Measurements from ENCODE around the gene LTO1.

LTO1 gene

DNA sequence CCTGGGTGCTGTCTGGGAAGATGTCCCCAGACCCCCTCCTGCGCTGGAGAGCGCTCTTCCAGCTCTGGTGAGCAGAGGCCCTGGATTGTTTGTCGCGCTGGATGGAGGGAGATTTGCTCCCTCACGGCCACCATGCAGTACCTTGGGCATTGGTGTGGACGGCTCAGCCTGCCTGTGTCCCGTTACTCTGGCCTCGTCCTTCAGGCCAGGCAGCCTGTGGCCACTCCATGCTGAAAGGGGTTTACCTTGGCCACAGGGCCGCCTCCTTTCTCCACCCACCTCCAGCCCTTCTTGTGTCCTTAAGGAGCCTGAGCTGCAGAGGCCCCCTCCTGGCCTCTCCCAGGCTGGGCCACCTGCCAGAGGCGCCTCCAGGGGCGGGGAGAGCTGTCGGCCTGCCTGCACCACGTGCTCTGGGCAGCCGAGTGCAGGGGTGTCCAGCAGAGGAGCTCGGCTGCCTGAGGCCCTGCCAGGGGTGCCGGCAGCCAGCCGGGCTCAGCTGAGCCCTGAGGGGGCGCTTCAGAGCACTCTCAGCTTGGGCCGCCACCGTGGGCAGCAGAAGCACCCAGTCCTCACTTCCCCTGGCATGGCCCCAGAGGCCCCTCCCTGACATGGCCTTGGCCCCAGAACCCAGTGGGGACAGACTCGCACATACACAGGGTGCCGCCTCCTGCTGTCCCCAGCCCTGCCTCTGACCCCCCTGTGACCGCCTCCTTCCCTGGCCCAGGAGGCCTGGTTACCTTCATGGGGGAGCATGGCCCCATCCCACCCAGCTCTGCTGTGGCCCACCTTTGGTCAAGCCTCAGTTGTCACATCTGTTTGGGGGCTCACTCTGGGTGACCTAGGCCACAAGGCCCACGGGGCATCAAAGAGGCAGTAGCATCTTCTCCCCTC, 30.8 kb downstream of the LTO1 start:
- DNase-seq = no peak

DNA sequence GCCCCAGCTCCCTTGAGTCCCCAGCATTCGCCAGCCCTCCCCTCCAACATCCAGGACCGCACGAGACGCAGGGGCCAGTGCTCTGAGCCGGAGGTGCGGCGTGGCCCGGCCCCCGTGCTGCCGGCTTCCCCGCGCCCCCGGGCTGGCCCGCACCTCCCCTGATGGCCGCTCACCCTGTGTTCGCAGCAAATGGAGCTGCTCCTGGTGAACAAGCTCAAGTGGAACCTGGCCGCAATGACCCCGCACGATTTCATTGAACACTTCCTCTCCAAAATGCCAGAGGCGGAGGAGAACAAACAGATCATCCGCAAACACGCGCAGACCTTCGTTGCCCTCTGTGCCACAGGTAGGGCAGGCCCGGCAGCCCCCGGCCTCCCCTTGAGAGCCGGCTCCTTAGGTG, 31.5 kb downstream of the LTO1 start:
- DNase-seq = no peak

DNA sequence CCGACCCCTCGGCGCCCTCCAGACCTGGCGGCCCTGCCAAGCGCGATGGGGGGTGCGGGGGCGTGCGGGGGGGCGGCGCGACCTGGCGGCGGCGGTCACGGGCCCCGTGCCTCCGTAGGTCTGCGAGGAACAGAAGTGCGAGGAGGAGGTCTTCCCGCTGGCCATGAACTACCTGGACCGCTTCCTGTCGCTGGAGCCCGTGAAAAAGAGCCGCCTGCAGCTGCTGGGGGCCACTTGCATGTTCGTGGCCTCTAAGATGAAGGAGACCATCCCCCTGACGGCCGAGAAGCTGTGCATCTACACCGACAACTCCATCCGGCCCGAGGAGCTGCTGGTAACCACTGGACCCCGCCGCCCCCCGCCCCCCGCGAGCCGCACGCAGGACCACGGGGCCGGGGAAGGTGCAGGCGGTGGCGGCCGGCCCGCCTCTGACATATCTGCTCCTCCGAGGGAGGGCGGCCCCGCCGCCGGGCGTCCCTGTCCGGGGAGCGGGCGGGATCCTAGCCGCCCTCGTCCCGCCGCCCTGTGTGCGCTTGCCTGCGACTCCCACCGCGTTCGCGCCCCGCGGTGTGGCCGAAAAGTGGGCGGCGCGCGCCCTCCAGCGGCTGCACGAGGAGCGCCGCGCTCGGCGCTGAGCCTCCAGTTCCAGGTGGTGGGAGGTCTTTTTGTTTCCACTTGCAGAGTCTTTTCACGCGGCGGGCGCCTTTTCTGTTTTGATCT, 32.1 kb downstream of the LTO1 start:
- peak; percentile 17 to 55 for DNase-seq

DNA sequence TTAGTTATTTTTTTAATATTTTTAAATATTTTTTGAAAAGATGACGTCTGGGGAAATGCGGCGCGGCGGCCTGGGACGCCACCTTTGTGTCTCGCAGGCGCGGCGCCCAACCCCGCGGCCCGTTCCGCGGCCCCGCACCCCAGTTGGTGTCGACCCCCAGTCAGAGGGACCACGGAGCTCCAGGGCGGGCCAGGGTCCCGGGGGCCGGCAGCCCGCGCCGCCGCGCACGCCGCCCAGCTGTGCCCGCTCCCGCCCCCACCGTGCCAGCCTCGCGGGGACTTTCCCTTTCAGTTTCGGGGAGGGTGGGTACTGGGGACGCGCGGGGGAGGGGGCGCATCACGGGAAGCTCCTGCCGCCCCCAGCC, 32.6 kb downstream of the LTO1 start:
- no peak for DNase-seq

DNA sequence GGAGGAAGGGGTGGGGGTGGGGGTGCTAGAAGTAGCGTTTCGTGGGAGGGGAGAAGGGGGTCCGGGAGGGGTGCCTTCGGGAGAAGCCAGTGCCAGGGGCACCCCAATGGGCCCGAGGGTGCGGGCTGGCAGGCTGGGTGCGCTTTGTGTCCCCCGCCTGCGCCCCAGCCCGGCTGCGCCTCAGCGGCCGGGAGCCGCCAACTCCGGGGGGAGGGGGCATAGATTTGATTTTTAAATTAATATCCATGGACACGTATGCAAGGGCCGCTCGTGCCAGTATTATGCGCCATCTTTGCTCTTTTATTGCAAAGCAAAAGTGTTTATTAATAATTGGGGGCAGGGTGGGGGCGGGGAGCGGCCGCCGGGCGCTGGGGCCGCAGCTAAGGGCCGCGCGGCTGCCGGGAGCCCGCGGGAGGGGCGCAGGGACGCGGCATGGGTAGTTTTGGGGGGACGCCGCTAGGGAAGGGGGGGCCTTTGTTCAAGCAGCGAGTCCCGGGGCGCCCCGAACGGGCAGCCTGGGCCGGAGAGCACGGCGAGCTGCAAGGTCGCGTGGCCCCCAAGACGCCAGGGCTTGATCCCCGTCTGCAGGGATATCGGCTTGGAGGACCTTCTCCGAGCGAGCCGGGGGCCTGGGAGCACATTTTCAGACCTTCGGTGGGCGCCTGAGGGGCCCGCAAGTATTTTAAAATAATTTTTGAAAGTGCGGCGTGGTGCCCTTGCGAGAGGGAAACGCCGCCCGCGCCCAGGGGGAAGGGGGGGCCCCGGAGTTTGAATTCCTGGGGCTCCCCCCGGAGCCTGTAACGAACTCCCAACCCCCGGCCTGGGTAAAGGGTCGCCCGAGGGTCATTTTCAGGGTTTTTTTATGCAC, 33.2 kb downstream of the LTO1 start:
- no peak for DNase-seq

DNA sequence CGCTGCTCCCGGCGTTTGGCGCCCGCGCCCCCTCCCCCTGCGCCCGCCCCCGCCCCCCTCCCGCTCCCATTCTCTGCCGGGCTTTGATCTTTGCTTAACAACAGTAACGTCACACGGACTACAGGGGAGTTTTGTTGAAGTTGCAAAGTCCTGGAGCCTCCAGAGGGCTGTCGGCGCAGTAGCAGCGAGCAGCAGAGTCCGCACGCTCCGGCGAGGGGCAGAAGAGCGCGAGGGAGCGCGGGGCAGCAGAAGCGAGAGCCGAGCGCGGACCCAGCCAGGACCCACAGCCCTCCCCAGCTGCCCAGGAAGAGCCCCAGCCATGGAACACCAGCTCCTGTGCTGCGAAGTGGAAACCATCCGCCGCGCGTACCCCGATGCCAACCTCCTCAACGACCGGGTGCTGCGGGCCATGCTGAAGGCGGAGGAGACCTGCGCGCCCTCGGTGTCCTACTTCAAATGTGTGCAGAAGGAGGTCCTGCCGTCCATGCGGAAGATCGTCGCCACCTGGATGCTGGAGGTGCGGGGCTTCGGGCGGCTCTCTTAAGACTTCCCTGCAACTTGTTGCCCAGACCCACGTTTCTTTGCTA, 34.1 kb downstream of the LTO1 start, which contains the start of gene CCND1:
TSS of gene CCND1 (plus strand) at position 162 of the 587 bp plus-strand sequence. CDS start at position 320, 158 bp downstream.
- peak in 1 of 2 experiments; percentile 16 for DNase-seq

DNA sequence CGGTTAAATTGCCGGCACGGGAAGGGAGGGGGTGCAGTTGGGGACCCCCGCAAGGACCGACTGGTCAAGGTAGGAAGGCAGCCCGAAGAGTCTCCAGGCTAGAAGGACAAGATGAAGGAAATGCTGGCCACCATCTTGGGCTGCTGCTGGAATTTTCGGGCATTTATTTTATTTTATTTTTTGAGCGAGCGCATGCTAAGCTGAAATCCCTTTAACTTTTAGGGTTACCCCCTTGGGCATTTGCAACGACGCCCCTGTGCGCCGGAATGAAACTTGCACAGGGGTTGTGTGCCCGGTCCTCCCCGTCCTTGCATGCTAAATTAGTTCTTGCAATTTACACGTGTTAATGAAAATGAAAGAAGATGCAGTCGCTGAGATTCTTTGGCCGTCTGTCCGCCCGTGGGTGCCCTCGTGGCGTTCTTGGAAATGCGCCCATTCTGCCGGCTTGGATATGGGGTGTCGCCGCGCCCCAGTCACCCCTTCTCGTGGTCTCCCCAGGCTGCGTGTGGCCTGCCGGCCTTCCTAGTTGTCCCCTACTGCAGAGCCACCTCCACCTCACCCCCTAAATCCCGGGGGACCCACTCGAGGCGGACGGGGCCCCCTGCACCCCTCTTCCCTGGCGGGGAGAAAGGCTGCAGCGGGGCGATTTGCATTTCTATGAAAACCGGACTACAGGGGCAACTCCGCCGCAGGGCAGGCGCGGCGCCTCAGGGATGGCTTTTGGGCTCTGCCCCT, 34.7 kb downstream of the LTO1 start:
- DNase-seq = no peak

DNA sequence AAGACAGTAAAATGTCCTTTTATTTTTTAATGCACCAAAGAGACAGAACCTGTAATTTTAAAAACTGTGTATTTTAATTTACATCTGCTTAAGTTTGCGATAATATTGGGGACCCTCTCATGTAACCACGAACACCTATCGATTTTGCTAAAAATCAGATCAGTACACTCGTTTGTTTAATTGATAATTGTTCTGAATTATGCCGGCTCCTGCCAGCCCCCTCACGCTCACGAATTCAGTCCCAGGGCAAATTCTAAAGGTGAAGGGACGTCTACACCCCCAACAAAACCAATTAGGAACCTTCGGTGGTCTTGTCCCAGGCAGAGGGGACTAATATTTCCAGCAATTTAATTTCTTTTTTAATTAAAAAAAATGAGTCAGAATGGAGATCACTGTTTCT, 35.3 kb downstream of the LTO1 start:
- DNase-seq = no peak

DNA sequence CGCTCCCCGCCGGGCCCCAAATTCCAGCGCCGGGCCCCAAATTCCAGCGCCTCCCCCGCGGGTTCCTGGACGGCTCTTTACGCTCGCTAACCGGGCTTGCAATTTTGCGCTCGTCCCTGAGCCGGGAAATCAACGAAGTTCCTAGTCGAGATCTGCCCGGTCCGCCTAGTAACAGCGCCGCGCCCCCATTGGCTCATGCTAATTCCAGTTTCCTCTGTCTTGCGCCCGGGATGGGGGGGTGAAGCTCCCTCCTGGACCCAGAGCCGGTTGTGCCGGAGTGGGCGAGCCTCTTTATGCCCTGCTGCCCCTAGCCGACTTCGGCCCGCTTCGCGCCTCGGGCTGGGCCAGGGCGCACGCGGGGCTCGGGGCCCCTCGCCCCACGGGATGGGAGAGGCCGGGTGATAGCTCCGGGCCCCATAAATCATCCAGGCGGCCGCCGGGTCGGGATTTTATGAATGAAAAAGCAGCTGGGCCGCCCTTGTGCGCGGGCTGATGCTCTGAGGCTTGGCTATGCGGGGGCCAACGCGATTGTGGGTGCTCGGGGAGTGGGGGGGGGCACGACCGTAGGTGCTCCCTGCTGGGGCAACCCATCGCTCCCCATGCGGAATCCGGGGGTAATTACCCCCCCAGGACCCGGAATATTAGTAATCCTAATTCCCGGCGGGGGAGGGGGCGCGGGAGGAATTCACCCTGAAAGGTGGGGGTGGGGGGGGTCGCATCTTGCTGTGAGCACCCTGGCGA, 36.0 kb downstream of the LTO1 start:
- DNase-seq = peak in 1 of 2 experiments; percentile 12

DNA sequence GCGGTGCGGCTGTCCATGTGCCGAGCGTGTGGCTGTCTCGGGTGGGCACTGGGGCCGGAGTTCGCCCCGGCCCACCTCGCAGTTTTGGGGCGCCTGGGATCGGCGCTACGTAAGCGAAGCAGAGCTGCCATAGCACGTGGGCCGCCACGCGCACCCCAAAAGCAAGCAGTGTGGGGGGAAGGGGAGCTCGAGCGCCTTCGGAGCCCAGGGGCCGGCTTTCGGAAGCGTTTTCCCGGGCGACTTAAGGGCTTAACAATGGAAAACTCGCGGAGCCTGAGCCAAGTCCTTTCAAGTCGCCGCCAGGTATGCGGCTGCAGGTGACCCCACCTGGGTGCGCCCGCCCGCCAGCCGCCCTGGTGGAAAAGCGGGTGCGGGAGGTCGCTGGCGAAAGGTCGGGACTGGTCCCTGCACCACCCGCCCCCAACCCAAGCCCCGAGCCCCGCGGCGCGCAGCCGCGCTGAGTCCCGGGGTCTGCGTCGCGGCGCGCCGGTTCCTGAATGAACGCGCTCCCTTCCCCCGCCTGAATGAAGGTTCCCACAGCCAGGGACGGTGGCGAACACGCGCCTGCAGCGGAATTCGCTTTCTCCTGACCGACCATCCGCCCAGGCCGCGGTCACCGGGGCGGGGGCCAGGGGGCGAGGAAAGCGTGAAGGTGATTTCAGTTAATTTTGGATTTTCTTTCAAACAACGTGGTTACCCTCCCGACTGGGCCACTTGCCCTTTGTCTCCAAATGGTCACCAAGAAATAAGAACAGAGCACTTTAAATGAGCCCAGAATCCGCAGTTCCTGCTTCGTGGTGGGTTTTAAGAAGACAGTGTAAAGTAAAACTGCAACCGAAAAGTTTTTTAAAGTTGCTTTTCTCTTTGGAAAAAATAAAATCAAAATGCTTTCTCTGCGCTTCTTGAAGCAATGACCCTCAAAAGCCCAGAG, 36.9 kb downstream of the LTO1 start:
- no peak for DNase-seq

DNA sequence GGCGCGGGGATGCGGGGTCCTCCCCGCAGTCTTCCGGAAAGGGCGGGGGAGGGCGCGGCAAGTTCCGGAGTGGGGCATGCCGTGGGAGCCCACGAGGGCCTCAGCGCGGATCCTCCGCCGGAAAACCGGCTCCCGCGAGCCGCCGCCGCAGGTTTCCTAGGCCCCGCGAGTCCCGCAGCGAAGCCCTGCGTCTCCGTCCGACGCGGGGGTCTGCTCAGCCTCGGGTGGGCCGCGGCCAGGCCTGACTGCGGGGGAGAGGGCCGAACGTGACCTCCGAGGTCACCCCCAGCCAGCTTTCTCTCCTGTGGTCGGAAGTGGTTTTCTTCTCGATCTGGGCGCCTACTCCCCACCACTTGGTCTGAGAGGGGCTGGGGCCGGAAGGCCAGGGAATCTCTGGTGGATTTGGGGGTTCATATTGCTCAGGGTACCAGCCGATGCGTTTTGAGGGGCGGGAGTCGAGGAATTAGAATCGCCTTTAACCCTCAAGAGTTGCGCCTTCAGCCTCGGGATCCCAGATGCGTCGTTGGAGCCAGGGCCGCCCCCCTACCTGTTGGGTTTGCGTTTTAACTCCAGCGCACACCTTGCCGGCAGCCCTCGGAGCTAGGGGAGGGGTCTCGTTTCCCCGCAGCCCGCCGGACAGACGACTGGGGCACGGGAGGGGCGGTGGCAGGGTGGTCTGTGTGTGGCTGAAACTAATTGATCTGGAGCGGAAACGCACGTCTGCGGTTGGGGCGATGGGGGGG, 37.8 kb downstream of the LTO1 start:
- no peak for DNase-seq

DNA sequence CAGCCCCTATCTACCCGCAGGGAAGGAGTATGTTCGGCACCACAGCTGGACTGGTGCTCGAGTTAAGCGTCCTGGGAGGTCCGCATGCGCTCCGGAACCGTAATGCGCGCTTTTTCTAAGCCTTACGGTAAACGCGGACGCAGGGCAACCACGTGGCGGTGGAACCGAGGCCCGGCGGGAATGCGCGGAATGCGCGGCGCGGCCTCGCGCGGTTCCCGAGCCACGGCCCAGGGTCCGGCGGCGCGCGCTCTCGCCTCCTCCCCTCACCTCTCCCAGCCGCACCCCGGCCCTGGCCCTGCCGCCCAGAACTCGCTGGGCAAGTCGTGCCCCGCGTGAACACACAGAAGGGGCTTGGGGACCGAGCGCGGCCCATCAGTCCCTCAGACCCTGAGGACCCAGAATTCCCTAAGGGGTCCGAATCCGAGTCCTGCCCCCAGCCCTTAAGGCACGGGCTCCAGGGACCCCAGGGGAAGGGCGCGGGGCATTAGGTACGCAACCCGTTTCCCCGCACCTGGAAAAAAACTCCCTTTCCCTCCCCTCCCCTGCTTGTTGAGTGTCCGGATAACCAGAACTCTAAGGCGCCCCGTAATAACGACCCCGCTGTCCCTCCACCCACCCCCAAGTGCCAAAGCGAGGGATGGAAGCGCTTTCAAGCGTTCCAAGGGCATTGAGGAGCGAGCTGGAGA, 38.5 kb downstream of the LTO1 start:
- DNase-seq = peak in 1 of 2 experiments; percentile 4

DNA sequence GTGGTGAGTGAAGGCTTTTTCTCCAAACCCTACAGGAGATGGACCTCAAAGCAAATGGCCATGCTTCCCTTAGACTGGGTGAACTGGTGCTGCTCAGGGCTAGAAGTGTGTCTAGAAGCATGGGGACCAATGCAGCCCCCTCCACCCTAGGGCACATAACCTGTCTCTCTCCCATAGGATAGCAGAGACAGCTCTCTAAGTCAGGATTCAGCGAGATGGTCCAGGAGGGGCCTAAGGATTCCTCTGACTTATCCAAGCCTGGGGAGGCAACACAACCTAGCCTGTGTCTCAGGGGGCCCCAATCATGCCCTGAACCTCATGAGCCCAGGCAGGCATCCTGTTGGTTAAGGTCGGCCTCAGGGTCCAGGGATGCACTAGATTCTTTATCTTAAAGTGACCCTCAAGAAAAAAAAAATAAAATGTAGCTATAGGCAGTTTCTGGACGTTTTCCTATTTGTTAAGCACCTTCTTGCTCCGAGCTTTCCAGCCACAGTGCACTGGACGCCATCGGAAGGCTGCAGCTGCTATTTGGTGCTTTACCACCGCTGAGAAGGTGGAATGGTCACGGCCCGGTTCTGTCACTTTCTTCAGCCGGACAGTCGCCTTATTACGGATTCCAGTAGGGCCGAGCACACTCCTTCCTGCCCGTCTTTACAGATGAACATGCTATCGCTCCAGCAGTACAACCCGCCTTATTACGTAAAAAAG, 39.2 kb downstream of the LTO1 start:
- no peak for DNase-seq

DNA sequence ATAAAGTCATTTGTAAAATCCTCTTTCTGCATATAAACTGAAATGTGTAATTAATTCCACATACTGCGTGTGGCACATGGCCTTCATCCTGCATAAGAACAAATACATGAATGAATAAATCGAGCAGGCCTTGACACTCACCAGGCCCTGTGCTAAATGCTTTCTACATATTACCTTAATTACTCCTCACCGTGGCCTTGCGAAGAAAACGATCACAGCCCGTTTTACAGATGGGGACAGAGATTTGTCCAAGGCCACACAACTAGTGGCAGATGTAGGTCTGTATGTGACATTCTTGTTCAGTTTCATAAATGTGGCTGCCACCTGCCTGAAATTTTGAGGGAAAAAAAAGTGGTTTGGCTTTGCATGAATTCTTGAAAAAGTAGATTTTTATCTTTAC, 40.0 kb downstream of the LTO1 start:
- no peak for DNase-seq

DNA sequence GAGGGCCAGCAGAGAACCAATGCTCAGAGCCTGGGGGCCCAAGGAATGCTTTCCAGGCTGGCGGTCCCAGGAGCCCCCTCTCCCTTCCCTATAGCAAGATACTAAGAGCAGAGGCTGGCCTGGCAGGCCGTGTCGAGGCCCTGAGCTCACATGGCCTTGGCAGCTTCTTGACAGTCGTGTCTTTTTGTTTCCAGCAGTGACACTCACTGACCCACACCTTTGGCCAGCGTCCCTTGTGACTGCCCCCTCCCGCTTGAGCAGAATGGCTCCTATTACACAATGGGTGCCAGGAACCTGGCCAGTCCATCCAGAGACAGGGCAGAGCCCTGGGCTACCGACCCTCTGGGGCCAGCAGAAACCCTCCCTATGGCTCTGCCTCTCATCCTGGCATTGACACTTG, 40.6 kb downstream of the LTO1 start:
- no peak for DNase-seq

DNA sequence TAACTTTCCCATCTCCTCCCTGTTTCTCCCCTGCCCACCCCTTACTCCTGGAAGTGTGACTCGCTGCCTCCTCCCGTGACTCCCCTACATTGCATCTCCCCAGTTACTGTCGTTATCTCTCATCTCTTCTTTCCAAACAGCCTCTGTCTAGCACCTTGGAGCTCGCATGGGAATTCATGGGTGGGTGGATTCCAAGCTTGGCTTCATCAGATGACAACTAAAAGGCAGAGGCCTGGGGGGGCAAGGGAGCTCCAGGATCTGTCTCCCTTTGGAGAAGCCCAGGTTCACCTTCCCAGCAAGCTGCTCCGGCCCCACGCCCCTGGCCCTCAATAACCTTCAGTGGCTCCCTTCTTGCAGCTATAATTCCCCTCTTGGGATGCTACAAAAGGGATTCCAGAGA, 41.1 kb downstream of the LTO1 start:
- DNase-seq = no peak

DNA sequence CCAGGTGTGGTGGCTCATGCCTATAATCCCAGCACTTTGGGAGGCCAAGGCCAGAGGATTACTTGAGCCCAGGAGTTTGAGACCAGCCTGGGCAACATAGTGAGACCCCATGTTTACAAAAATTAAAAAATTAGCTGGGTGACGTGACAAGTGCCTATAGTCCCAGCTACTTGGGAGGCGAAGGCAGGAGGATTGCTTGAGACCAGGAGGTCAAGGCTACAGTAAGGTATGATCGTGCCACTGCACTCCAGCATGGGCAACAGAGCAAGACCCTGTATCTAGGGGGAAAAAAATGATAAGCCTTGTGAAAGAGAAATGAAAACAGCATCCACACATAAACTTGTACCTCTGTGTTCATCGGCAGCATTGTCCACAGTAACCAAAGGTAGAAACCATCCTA, 42.3 kb downstream of the LTO1 start:
- DNase-seq = no peak

DNA sequence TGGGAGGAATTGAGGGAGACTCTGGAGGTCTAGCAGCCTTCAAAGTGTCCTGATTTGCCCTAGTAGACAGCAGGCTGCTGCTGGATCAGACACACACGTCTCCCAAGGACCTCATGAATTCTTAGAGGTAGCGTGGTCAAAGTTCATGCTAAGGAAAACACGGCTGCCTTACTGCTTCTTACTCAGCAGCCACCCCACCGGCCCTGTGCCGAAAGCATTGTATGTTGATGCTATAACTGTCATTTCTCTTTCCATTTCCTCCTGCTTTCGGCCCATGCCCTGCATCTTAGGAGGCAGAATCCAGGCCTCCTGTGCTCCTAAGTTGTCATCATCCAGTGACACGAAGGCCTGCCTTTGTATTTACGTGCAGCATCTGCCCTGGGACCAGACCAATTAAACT, 44.7 kb downstream of the LTO1 start:
- no peak for DNase-seq

Data from NCI-H1930 (cell line).